B cell (primary cell): ENCODE measurements around the gene ANKFY1.

Source experiments
- EZH2 ChIP-seq: IDR thresholded peaks from 2 replicates; pipeline ENCODE4 v1.6.1; 2012; ENCODE audit warnings: borderline replicate concordance, low read depth, mild to moderate bottlenecking, moderate library complexity, low read length; ENCODE audit not compliant: insufficient read depth, poor library complexity, severe bottlenecking
- TF ChIP-seq, protein P1 (sequence below): fragments of 200-600 bp; IDR thresholded peaks from one replicate; pipeline ENCODE4 v1.8.0; 2022; ENCODE audit warnings: antibody characterized with exemption, mild to moderate bottlenecking

DNA sequence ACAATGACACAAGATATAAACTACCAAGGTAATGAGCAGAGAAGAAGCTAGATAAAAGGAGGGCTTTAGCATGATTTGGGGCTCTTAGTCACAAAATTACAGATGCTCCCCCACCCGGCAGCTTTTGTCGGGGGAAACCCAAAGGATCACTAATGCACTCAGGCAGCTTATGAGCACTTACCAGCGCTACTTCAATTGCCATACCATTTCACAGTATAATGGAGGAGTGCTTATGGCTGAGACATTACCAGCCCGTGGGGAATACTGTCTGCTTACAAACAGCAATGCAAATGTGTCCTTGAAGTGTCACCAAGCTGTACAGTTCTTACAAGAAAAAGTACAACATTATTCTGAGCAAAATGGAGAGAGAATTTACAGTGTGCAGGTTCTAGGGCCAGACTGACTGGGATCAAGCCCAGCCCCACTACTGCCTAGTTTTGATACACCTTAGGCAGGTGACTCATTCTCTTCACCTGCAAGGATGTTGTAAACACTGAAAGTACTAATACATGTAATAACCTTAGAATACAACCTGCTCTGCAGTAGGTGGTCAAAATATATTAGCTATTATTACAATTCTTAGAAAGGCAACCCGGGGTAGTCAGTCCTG is 16.3 kb downstream of the ANKFY1 start:
- TF ChIP-seq, protein P1, sequence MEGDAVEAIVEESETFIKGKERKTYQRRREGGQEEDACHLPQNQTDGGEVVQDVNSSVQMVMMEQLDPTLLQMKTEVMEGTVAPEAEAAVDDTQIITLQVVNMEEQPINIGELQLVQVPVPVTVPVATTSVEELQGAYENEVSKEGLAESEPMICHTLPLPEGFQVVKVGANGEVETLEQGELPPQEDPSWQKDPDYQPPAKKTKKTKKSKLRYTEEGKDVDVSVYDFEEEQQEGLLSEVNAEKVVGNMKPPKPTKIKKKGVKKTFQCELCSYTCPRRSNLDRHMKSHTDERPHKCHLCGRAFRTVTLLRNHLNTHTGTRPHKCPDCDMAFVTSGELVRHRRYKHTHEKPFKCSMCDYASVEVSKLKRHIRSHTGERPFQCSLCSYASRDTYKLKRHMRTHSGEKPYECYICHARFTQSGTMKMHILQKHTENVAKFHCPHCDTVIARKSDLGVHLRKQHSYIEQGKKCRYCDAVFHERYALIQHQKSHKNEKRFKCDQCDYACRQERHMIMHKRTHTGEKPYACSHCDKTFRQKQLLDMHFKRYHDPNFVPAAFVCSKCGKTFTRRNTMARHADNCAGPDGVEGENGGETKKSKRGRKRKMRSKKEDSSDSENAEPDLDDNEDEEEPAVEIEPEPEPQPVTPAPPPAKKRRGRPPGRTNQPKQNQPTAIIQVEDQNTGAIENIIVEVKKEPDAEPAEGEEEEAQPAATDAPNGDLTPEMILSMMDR, result no peak
- no peak for TF ChIP-seq EZH2
